Lower lobe of right lung (tissue), 2 donors: ENCODE results near the gene TENM3. TPM values are rescaled to one million over a fixed set of nuclear protein-coding genes. Genes with fewer than 3 reads are reported as not detected.

Experiments used
- ATAC-seq, 2 donors: fragments of 200-7000 bp; cut with Tn5 transposase; one replicate each; pipeline ENCODE4 v1.9.1; 2020 to 2022; ENCODE audit warnings: mild to moderate bottlenecking in 2 of 2, moderate library complexity in 2 of 2
- DNase-seq: peaks from one replicate; pipeline ENCODE4 v3.0.0-alpha.2; 2020
- H3K27ac ChIP-seq: fragments of 200-600 bp; one replicate; pipeline ENCODE4 v1.8.0; 2022
- H3K27me3 ChIP-seq: fragments of 200-600 bp; one replicate; pipeline ENCODE4 v1.8.0; 2022; ENCODE audit warnings: low read depth
- H3K36me3 ChIP-seq: fragments of 200-600 bp; one replicate; pipeline ENCODE4 v1.8.0; 2022; ENCODE audit warnings: mild to moderate bottlenecking
- H3K4me1 ChIP-seq: fragments of 200-600 bp; one replicate; pipeline ENCODE4 v1.8.0; 2022
- H3K4me3 ChIP-seq: fragments of 200-600 bp; one replicate; pipeline ENCODE4 v1.8.0; 2022; ENCODE audit warnings: mild to moderate bottlenecking
- H3K9me3 ChIP-seq: fragments of 200-600 bp; one replicate; pipeline ENCODE4 v1.8.0; 2022
- intact Hi-C: fragments of 100-400 bp; cut with DNase I; formaldehyde crosslinking; loops from one replicate; pipeline ENCODE4 v1.11.0; 2022
- total RNA-seq: library from RNA; stranded (reverse); fragmentation: NEBNext Ultra II Directional; extraction: Animal tissue kit (Norgen Biotek cat#: 25700); gene quantifications from one replicate; pipeline ENCODE4 v1.2.1, GENCODE V29; 2021
- TF ChIP-seq, protein P1 (sequence below): fragments of 200-600 bp; IDR thresholded peaks from one replicate; pipeline ENCODE4 v1.8.0; 2022; ENCODE audit warnings: antibody characterized with exemption, mild to moderate bottlenecking
- donor health status: DM: no; HTN: yes; CAD: no; lungs with severe emphysema.

Gene TENM3
- total RNA-seq, 1 donor from 2014 or later = 1.9 TPM

DNA sequence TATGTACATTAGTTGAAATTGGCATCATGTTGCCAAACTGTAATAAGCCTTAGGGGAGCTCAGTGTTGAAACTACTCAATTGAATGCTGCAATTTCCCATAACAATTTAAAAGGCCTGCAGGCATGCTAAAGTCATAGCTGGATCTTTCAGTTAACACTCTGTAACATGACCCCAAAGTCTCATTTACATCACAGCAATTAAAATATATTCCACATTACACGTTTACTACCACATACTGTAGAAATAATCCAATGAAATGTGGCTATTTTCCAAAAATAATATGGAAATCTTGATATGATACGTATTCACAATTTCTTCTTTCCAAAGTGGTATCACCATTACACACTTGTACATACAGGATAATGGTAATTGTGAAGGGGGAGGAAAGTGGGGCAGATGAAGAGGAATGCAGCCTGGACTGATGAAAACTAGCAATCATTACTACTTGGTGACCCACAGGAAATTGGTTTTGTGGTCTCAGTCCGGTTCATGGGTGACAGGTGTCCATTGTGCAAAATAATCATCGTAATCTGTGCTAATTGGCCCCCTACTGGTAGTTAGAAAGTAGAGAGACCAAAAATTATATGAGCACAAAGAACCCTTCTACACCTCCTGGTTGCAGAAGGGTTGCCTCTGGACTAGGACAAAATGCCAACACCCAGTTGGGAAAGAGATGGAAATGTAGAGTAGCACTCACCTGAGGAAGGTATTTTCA, 63.7 kb downstream of the TENM3 start:
- Histone ChIP-seq H3K4me3 (no peak overlapping the region), H3K36me3 (no peaks in the 10 kb centered on the region), H3K27ac (no peak overlapping the region), H3K4me1 (no peaks in the 10 kb centered on the region), H3K9me3 (no peaks in the 10 kb centered on the region), H3K27me3 (no peaks in the 10 kb centered on the region)
- DNase-seq (no peak), ATAC-seq (no peak)
- intact Hi-C loops = no loop called here
- TF ChIP-seq, protein P1, sequence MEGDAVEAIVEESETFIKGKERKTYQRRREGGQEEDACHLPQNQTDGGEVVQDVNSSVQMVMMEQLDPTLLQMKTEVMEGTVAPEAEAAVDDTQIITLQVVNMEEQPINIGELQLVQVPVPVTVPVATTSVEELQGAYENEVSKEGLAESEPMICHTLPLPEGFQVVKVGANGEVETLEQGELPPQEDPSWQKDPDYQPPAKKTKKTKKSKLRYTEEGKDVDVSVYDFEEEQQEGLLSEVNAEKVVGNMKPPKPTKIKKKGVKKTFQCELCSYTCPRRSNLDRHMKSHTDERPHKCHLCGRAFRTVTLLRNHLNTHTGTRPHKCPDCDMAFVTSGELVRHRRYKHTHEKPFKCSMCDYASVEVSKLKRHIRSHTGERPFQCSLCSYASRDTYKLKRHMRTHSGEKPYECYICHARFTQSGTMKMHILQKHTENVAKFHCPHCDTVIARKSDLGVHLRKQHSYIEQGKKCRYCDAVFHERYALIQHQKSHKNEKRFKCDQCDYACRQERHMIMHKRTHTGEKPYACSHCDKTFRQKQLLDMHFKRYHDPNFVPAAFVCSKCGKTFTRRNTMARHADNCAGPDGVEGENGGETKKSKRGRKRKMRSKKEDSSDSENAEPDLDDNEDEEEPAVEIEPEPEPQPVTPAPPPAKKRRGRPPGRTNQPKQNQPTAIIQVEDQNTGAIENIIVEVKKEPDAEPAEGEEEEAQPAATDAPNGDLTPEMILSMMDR = no peak

DNA sequence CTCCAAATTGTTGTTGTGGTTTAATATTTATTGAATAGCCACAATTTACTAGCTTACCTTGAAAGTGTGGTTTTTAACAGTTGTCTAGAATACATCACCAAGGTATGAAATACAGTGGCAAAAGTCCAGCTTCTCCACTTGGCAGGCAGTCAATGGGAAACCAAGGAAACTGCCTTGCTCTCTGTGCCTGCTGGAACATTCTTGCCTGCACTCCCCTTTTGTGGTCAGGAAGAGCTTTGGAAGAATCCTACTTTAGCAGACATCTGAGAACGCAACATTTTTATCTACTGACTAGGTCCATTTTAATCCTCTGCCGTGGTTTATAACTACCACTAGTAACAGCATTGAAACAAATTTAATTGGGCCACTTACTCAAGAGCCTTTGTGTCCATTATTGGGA, 64.5 kb downstream of the TENM3 start:
- Histone ChIP-seq H3K27ac (no peak overlapping the region), H3K4me1 (no peaks in the 10 kb centered on the region), H3K36me3 (no peaks in the 10 kb centered on the region), H3K27me3 (no peaks in the 10 kb centered on the region), H3K4me3 (no peak overlapping the region), H3K9me3 (no peaks in the 10 kb centered on the region)
- TF ChIP-seq, protein P1 = no peak
- DNase-seq (no peak), ATAC-seq (peak in 1 of 2 donors; percentile 70)
- intact Hi-C loops = no loop called here

DNA sequence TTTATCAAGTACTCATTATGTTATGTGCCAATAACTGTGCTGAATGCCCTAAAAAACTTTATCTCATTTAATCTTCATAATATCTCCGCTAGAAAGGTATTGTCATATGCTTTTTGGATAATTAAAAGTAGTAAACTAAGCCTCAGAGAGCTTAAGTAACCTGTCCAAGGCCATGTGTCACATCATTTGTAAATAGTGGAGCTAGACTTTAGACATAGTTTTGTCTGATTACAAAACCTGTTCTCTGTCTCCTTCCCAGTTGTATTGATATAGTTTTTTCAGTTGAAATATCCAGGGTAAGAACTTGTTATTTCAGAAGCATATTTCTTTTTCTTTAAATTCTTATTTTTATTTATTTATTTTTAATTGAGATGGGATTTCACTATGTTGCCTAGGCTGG, 66.7 kb downstream of the TENM3 start:
- TF ChIP-seq, protein P1 = no peak

DNA sequence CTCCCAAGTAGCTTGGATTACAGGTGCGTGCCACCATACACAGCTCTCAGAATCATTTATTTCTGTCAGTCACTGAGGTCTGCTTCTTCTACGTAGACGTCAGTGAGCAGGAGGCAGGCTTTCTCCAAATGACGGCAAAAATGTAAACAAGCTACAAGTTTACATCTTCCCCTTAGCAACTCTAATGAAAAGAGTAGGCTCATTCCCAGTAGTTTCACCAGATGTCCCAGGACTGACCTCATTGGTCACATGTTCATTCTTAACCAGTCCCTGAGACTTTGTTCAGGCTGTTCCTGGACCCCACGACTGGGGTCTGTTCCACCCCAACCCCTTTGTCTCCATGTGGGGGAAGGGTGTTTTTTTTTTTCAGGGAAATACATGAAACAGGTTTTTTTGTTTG, 67.1 kb downstream of the TENM3 start:
- H3K36me3 ChIP-seq = no peaks in the 10 kb centered on the region
- intact Hi-C loops = no loop called here
- ATAC-seq = no peak
- no peaks in the 10 kb centered on the region for H3K4me1 ChIP-seq
- no peak for DNase-seq
- TF ChIP-seq, protein P1 = no peak
- H3K27me3 ChIP-seq = no peaks in the 10 kb centered on the region
- no peak overlapping the region for H3K4me3 ChIP-seq
- no peak overlapping the region for H3K27ac ChIP-seq
- H3K9me3 ChIP-seq = peaks cover 6% of the 10 kb centered on the region

More for the DNA sequence above, 66.7 kb downstream of the TENM3 start:
- Histone ChIP-seq H3K4me1 (no peaks in the 10 kb centered on the region), H3K9me3 (peaks cover 6% of the 10 kb centered on the region), H3K4me3 (no peak overlapping the region), H3K27me3 (no peaks in the 10 kb centered on the region), H3K36me3 (no peaks in the 10 kb centered on the region), H3K27ac (no peak overlapping the region)
- DNase-seq = no peak
- no peak for ATAC-seq
- intact Hi-C loops = no loop called here

DNA sequence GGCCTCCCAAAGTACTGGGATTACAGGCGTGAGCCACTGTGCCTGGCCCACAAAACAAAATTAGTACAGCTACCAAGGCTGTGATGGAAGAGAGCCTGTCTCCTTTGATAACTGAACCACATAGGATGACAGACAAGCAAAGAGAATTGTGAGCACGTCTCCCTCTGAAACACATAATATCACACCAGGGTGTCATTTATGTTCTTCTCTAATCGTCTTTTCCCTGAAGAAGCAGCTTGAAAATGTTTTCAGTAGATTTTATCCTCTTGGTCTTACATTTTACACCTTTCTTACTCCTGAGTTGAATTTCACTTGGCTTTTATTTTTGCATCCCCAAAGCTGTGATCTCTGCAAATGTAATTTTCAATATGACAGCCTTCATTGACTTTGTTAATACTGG, 67.8 kb downstream of the TENM3 start:
- Histone ChIP-seq H3K27me3 (no peaks in the 10 kb centered on the region), H3K27ac (no peak overlapping the region), H3K4me1 (no peaks in the 10 kb centered on the region), H3K36me3 (no peaks in the 10 kb centered on the region), H3K9me3 (peaks cover 12% of the 10 kb centered on the region), H3K4me3 (no peak overlapping the region)
- intact Hi-C loops = no loop called here
- DNase-seq = no peak
- TF ChIP-seq, protein P1 = no peak
- ATAC-seq = no peak
